ENCODE data around the gene KERA. TPM values are rescaled to one million over a fixed set of nuclear protein-coding genes. Genes with fewer than 3 reads are reported as not detected.
"Not testable (repeated sequence)": the region's sequence is repeated elsewhere in the genome, so short reads cannot be mapped to it uniquely, and the experiment has no call there.

KERA gene
- total RNA-seq, 4 donors from 2014 or later: not detected

- Histone ChIP-seq H3K4me1 (no peaks in the 10 kb centered on the region), H3K36me3 (no peaks in the 10 kb centered on the region), H3K4me3 (no peak overlapping the region), H3K27me3 (no peaks in the 10 kb centered on the region), H3K27ac (no peak overlapping the region), H3K9me3 (no peaks in the 10 kb centered on the region)
- intact Hi-C loops (cut with DNase I; ENCODE audit: low total_unique reads) (no loop called here), in situ Hi-C loops (cut with MboI; ENCODE audit: low pct_ligation_motif_present in 1 of 4, low pct_unique_long_range_greater_than_20kb in 1 of 4, low sequenced_read_pairs in 3 of 4) (no loop called here)
- 87 to 99% methylated on average over 4 of the region's 4 CpGs for WGBS, 2 donors (ENCODE audit: low coverage in 1 of 2)
- no peak for TF ChIP-seq EP300 (IDR thresholded peaks at IDR 0.05; ENCODE audit: low read depth)
- TF ChIP-seq, protein P1, sequence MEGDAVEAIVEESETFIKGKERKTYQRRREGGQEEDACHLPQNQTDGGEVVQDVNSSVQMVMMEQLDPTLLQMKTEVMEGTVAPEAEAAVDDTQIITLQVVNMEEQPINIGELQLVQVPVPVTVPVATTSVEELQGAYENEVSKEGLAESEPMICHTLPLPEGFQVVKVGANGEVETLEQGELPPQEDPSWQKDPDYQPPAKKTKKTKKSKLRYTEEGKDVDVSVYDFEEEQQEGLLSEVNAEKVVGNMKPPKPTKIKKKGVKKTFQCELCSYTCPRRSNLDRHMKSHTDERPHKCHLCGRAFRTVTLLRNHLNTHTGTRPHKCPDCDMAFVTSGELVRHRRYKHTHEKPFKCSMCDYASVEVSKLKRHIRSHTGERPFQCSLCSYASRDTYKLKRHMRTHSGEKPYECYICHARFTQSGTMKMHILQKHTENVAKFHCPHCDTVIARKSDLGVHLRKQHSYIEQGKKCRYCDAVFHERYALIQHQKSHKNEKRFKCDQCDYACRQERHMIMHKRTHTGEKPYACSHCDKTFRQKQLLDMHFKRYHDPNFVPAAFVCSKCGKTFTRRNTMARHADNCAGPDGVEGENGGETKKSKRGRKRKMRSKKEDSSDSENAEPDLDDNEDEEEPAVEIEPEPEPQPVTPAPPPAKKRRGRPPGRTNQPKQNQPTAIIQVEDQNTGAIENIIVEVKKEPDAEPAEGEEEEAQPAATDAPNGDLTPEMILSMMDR (IDR thresholded peaks at IDR 0.05): no peak
- TF ChIP-seq POLR2A (IDR thresholded peaks at IDR 0.05): no peak
- TF ChIP-seq POLR2AphosphoS5 (IDR thresholded peaks at IDR 0.05): no peak
- no peak for DNase-seq
Observed at GRCh38 chr12:91093341-91093740, 35.5 kb upstream of the KERA start.

- Histone ChIP-seq H3K4me3 (no peak overlapping the region), H3K9me3 (no peaks in the 10 kb centered on the region), H3K4me1 (no peaks in the 10 kb centered on the region), H3K36me3 (no peaks in the 10 kb centered on the region), H3K27ac (no peak overlapping the region), H3K27me3 (no peaks in the 10 kb centered on the region)
- intact Hi-C loops (cut with DNase I; ENCODE audit: low total_unique reads): no loop called here
- no peak for DNase-seq
- 68 to 69% methylated on average over 2 to 6 of the region's 6 CpGs for WGBS, 2 donors (ENCODE audit: low coverage in 1 of 2)
- in situ Hi-C loops (cut with MboI; ENCODE audit: low pct_ligation_motif_present in 1 of 4, low pct_unique_long_range_greater_than_20kb in 1 of 4, low sequenced_read_pairs in 3 of 4): no loop called here
- no peak for TF ChIP-seq EP300 (IDR thresholded peaks at IDR 0.05; ENCODE audit: low read depth)
- no peak for TF ChIP-seq POLR2AphosphoS5 (IDR thresholded peaks at IDR 0.05)
- TF ChIP-seq, protein P1 (IDR thresholded peaks at IDR 0.05): no peak
- no peak for TF ChIP-seq POLR2A (IDR thresholded peaks at IDR 0.05)
Observed at GRCh38 chr12:91091916-91092715, 34.3 kb upstream of the KERA start.

- H3K4me1 ChIP-seq; H3K36me3 ChIP-seq; H3K4me3 ChIP-seq; intact Hi-C loops (cut with DNase I; ENCODE audit: low total_unique reads); H3K27ac ChIP-seq; H3K27me3 ChIP-seq; in situ Hi-C loops (cut with MboI; ENCODE audit: low pct_ligation_motif_present in 1 of 4, low pct_unique_long_range_greater_than_20kb in 1 of 4, low sequenced_read_pairs in 3 of 4); H3K9me3 ChIP-seq; DNase-seq: not testable (repeated sequence)
- WGBS, 2 donors (ENCODE audit: low coverage in 1 of 2): 88% methylated on average over 2 of the region's 2 CpGs
Observed at GRCh38 chr12:91089953-91090352, 32.1 kb upstream of the KERA start.

DNA sequence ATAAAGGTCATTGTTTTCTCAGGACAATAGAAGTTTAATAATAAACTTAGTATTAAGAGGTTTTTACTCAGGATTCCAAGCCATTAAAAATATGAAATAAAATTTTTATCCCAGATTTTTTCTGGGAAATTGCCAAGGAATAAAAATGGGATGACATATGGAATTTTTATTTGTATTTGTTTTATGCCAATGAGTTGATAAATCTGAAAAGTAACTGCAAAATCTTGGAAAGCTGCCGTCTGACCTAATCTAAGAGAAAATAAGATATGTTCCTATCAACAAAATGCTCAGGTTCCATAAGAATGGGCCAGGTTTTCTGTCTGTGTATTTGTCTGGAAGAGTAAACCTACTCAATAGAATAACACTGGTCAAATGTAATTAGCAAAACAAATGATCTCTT lies 22.2 kb upstream of the KERA start:
- Histone ChIP-seq H3K27ac (no peak overlapping the region), H3K27me3 (no peaks in the 10 kb centered on the region), H3K4me1 (no peaks in the 10 kb centered on the region)

More for the DNA sequence above, 22.2 kb upstream of the KERA start:
- no peak for TF ChIP-seq POLR2AphosphoS5 (IDR thresholded peaks at IDR 0.05)
- TF ChIP-seq, protein P1 (IDR thresholded peaks at IDR 0.05): no peak
- TF ChIP-seq POLR2A (IDR thresholded peaks at IDR 0.05): no peak
- no peak for TF ChIP-seq EP300 (IDR thresholded peaks at IDR 0.05; ENCODE audit: low read depth)
- WGBS, 2 donors (ENCODE audit: low coverage in 1 of 2): 71 to 85% methylated on average over 1 of the region's 1 CpG
- intact Hi-C loops (cut with DNase I; ENCODE audit: low total_unique reads) (no loop called here), in situ Hi-C loops (cut with MboI; ENCODE audit: low pct_ligation_motif_present in 1 of 4, low pct_unique_long_range_greater_than_20kb in 1 of 4, low sequenced_read_pairs in 3 of 4) (no loop called here)
- Histone ChIP-seq H3K4me3 (no peak overlapping the region), H3K36me3 (no peaks in the 10 kb centered on the region), H3K9me3 (no peaks in the 10 kb centered on the region)
- no peak for DNase-seq
